Measurements from ENCODE around the gene GARNL3. TPM values are rescaled to one million over a fixed set of nuclear protein-coding genes. Genes with fewer than 3 reads are reported as not detected.
A peak's percentile ranks its signal among the peaks of the same experiment; 100 is the strongest.

GARNL3 gene
- total RNA-seq, 1 donor from 2014 or later, result 7.8 TPM

DNA sequence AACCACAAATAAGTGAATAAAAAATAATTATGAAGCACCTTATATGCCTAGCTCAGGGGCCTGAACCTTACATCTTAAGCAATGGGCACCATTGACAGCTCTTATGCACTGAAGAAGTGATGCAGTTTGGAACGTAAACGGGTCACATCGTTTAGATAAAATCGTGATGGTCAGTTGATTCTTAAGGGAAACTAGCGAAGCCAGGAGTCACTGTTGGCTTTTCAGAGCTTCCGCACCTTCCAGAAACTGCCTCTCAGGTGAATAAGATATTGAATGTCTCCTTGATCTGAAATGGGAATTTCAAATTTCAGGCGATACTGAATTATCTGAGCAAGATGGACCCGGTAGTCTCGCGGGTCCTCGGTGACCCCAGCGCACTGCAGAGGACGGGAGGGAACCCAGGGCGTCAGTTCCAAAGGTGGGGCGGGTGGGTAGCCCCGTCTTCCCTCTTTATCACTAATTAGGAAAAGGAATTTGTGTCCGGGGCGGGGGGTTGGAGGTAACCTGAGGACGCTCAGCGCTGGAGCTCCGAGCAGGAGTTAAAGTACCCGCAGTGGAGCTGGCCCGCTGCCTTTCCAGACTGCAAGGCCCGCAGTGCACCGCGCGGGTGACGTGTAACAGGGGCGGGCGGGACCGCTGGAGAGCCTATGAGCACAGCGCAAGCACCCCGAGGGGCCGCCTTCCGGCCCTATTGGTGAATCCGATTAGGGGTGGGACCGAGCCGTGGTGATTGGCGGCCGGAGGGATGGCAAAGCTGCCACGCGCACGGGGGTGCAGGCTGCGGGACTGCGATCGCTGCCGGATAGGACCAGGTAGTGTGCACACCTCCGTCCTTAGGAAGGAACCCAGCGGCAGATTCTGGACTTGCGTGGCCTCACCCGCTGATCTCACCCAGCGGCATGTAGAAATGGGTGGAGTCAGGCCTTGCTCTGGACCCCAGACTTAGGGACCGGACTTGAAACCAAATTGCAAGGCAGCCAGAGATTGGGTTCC is 19.7 kb upstream of the GARNL3 start:
- ATAC-seq (peak; percentile 100), DNase-seq (peak; percentile 99)
- Histone ChIP-seq H3K9me3 (no peaks in the 10 kb centered on the region), H3K4me1 (peaks cover 4% of the 10 kb centered on the region), H3K27ac (peak overlapping the region; percentile 77), H3K27me3 (ENCODE audit: low read depth) (no peaks in the 10 kb centered on the region), H3K4me3 (peak overlapping the region; percentile 61), H3K36me3 (no peaks in the 10 kb centered on the region)
- TF ChIP-seq, protein P1, sequence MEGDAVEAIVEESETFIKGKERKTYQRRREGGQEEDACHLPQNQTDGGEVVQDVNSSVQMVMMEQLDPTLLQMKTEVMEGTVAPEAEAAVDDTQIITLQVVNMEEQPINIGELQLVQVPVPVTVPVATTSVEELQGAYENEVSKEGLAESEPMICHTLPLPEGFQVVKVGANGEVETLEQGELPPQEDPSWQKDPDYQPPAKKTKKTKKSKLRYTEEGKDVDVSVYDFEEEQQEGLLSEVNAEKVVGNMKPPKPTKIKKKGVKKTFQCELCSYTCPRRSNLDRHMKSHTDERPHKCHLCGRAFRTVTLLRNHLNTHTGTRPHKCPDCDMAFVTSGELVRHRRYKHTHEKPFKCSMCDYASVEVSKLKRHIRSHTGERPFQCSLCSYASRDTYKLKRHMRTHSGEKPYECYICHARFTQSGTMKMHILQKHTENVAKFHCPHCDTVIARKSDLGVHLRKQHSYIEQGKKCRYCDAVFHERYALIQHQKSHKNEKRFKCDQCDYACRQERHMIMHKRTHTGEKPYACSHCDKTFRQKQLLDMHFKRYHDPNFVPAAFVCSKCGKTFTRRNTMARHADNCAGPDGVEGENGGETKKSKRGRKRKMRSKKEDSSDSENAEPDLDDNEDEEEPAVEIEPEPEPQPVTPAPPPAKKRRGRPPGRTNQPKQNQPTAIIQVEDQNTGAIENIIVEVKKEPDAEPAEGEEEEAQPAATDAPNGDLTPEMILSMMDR (IDR thresholded peaks at IDR 0.05), result no peak
- intact Hi-C loops (cut with DNase I), result no loop called here

DNA sequence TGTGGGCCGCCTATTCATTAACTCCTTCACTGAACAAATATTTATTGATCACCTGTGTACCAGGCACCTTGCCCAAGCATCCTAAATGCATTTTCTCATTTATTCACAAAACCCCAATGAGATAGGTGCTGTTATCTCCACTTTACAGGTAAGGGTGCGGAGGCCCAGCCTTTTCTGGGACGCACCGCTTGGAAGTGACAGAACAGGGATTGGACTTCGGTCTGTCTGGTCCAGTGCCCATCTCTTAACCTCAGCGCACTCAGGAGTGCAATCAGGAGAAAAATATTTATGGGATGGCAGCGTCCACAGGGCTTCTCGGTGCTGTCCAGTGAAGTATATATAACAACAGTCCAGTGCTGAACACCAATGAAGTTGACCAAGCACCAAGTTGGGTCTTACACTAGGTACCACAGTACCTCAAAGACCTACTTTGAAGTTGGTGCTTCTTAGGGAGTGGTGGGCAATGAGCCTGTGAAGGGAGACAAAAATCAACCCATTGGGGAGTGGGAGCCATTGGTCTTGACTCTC is 18.9 kb upstream of the GARNL3 start:
- Histone ChIP-seq H3K4me1 (peaks cover 4% of the 10 kb centered on the region), H3K36me3 (no peaks in the 10 kb centered on the region), H3K27ac (no peak overlapping the region), H3K4me3 (peak overlapping the region; percentile 61), H3K9me3 (no peaks in the 10 kb centered on the region), H3K27me3 (ENCODE audit: low read depth) (no peaks in the 10 kb centered on the region)
- TF ChIP-seq, protein P1 (IDR thresholded peaks at IDR 0.05), result no peak
- ATAC-seq (no peak), DNase-seq (no peak)
- intact Hi-C loops (cut with DNase I), result no loop called here

DNA sequence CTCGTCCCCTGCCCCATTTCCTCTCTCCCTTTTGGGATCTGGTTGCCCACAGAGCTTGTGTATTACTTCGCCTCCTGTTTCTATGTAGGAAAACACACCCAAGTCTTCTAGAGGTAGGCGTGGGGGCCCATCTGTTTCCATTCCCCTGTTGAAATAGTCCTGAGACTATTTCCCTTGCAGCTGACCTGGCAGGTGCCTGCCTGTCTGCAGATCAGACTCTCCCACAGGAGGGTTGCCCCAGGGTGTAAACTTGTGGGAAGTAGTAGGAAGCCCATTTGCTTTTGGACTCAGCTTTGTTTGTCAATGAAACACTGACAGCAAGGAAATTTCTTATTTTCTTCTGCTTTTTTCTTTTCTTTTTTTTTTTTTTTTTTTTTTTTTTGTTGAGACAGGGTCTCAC is 16.3 kb upstream of the GARNL3 start:
- TF ChIP-seq, protein P1 (IDR thresholded peaks at IDR 0.05), result no peak
- Histone ChIP-seq H3K36me3 (no peaks in the 10 kb centered on the region), H3K27ac (no peak overlapping the region), H3K27me3 (ENCODE audit: low read depth) (no peaks in the 10 kb centered on the region), H3K9me3 (no peaks in the 10 kb centered on the region), H3K4me1 (peaks cover 4% of the 10 kb centered on the region), H3K4me3 (no peak overlapping the region)
- intact Hi-C loops (cut with DNase I), result no loop called here
- no peak for DNase-seq
- no peak for ATAC-seq

DNA sequence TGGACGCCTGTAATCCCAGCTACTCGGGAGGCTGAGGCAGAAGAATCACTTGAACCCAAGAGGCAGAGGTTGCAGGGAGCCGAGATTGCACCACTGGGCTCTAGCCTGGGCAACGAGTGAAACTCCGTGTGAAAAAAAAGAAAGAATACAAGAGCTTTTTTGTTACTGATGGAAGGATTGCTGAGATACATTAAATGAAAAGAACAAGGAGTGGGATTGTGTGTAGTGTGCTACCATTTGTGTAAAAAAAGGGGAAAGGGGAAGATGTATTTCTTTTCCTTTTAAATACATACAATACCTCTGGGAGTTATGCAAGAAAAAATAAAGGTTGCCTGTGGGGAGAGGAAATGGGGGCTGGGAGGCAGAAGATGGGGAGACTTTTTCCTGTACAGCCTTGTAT is 14.7 kb upstream of the GARNL3 start:
- DNase-seq (no peak), ATAC-seq (no peak)
- H3K36me3 ChIP-seq, result no peaks in the 10 kb centered on the region
- H3K9me3 ChIP-seq, result no peaks in the 10 kb centered on the region
- intact Hi-C loops (cut with DNase I), result no loop called here
- no peak overlapping the region for H3K27ac ChIP-seq
- TF ChIP-seq, protein P1 (IDR thresholded peaks at IDR 0.05), result no peak
- H3K4me3 ChIP-seq, result no peak overlapping the region
- no peaks in the 10 kb centered on the region for H3K4me1 ChIP-seq
- no peaks in the 10 kb centered on the region for H3K27me3 ChIP-seq (ENCODE audit: low read depth)

DNA sequence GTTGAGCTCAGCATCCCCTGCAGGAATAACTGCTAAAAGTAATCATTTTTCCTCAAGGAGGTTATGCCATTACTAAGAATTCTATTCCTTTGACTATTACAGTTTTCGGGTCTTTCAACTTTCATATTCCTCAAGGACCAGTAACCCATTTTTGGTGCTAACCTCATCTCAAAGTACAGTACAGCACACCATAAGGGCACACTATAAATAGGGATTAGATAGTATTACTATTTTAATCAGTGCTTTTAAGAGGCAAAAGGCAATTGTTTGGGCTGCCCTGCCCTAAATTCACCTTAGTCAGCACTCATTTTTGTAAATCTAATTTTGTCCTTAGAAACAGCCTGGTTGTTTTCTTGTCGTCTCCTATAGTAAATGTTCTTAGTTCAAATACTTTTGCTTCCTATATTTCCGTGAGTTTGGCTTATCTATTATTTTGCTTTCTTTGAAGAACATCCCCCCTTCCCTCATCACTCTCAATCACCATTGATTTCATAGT is 13.6 kb upstream of the GARNL3 start:
- no peaks in the 10 kb centered on the region for H3K27me3 ChIP-seq (ENCODE audit: low read depth)
- H3K9me3 ChIP-seq, result no peaks in the 10 kb centered on the region
- no peak overlapping the region for H3K4me3 ChIP-seq
- no peak for DNase-seq
- no peak overlapping the region for H3K27ac ChIP-seq
- TF ChIP-seq, protein P1 (IDR thresholded peaks at IDR 0.05), result no peak
- intact Hi-C loops (cut with DNase I), result no loop called here
- no peak for ATAC-seq
- no peaks in the 10 kb centered on the region for H3K36me3 ChIP-seq
- no peaks in the 10 kb centered on the region for H3K4me1 ChIP-seq

Measured in lower lobe of right lung (tissue), 2 donors.